Renal pelvis (tissue), 4 donors: ENCODE data around the gene NUP35. TPM values are rescaled to one million over a fixed set of nuclear protein-coding genes. Genes with fewer than 3 reads are reported as not detected.

ENCODE experiments used
- DNase-seq: peaks from one replicate; pipeline ENCODE4 v3.0.0-alpha.2; 2013
- polyA plus RNA-seq, 3 donors: library from polyadenylated mRNA; unstranded; fragments of 120-200 nt; gene quantifications; one replicate each; pipeline ENCODE4 v1.2.1, GENCODE V29; 2013; ENCODE audit not compliant: insufficient read length in 3 of 3

NUP35 gene
- polyA plus RNA-seq, 3 donors, result 22.6 to 26.8 (median 22.6) TPM

DNA sequence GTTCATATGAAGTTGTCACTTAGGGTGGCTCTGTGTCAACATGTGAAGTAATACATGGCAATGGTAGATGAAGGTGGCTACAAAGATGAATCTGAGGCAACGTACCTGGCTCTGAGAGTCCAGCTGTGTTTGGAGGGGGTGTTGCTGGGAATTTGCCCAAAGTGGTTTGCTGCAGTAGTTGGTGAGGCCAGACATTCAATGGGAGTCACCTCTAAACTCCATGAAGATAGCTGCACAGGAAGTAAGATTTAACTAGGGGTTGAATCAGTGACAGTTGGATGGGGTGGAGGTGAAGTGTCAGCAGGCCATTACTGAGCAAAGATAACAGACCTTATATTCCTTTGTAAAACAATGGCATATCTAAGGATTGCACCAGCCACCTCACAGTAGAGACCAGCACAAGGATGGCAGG, 71.8 kb downstream of the NUP35 start:
- DNase-seq, result no peak

DNA sequence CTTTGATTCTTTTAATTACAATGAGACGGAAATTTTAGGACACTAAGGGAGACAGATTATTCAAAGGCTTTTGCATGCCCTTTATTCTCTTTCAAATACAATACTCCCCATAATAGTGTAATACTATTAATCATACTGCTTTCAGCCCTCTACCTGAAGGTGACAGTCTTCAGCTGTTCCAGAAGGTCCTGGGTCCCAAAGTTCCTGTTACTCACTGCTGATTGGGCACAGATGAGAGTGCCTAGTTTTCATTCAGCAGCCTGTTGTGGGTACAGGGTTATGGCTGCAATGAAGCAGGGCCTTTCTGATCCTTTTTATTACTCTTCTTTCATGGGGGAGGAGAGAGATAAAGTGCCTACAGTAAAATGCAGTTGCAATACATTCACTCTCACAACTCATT, 80.2 kb downstream of the NUP35 start:
- no peak for DNase-seq

DNA sequence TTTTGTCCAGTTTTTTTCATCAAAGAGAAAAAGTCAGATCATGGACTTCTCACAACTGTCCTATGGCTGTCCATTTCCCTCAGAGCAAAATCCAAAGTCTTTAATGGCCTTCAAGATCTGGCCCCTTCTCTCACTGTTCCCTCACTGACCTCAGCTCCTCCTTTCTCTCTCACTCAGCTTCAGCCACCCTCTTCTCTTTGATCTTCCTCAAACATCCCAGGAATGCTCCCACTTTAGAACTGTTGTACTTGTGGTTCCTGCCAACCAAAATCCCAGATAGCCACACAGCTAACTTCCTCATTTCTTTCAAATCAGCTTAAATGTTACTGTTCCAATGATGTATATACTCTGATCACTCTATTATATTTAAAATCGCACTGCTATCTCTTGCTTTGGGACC, 82.9 kb downstream of the NUP35 start:
- no peak for DNase-seq

DNA sequence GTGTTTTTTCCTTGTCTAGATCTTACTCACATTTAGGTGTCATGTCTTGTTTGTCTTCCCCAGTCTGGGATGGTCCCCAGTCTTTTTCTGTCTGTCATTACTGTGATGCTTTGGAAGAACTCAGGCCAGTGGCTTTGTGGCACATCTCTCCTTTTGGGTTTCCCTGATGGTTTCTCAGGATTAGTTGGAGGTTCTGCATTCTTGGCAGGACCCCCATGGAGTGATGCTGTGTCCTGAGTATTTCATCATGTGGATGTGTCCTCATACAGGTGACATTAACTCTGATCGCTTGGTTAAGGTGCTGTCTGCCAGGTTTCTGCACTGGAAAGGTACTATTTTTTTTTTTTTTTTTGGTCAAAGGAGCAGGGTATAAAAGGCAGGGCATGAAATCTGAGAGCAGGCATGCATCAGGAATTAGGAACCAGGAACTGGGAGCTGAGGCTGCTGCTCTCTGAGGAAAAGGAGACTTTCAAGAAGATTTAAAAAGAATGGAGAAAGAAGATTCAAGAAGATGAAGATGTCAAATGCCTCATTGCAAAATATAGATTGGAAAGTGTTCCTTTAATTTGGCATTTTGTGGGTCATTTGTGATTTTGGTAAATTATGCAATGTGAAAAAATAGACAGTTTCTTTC, 85.3 kb downstream of the NUP35 start:
- DNase-seq, result no peak

Other genes starting within 250 kb of the NUP35 start
- gene NCKAP1, start 86.0 kb upstream of the NUP35 start, polyA plus RNA-seq, result 100 to 1,000 TPM; 113 to 118 (median 117) TPM
- 1 to 10 TPM; 4.2 to 5.5 (median 4.2) TPM for gene DUSP19, start 45.7 kb upstream of the NUP35 start, polyA plus RNA-seq